OCI-LY3 (cell line): Measurements from ENCODE around the gene ECSCR.

ENCODE experiments used
- EZH2phosphoT487 ChIP-seq: fragments of 200-600 bp; shearing (Covaris generic); IDR thresholded peaks from 2 replicates; pipeline ENCODE4 v1.6.1; 2018; ENCODE audit warnings: antibody characterized with exemption, mixed run types, low read depth
- TF ChIP-seq, protein P1 (sequence below): fragments of 200-600, 300-600 bp; sonication (generic); IDR thresholded peaks from 2 replicates; pipeline ENCODE4 v1.5.1; 2014; ENCODE audit warnings: antibody characterized with exemption, low read length, low read depth

GRCh38 chr5:139486201-139486600, 23.7 kb upstream of the ECSCR start:
- TF ChIP-seq, protein P1, sequence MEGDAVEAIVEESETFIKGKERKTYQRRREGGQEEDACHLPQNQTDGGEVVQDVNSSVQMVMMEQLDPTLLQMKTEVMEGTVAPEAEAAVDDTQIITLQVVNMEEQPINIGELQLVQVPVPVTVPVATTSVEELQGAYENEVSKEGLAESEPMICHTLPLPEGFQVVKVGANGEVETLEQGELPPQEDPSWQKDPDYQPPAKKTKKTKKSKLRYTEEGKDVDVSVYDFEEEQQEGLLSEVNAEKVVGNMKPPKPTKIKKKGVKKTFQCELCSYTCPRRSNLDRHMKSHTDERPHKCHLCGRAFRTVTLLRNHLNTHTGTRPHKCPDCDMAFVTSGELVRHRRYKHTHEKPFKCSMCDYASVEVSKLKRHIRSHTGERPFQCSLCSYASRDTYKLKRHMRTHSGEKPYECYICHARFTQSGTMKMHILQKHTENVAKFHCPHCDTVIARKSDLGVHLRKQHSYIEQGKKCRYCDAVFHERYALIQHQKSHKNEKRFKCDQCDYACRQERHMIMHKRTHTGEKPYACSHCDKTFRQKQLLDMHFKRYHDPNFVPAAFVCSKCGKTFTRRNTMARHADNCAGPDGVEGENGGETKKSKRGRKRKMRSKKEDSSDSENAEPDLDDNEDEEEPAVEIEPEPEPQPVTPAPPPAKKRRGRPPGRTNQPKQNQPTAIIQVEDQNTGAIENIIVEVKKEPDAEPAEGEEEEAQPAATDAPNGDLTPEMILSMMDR, result no peak
- no peak for TF ChIP-seq EZH2phosphoT487
